Measurements from ENCODE around the gene PDE6B.

DNA sequence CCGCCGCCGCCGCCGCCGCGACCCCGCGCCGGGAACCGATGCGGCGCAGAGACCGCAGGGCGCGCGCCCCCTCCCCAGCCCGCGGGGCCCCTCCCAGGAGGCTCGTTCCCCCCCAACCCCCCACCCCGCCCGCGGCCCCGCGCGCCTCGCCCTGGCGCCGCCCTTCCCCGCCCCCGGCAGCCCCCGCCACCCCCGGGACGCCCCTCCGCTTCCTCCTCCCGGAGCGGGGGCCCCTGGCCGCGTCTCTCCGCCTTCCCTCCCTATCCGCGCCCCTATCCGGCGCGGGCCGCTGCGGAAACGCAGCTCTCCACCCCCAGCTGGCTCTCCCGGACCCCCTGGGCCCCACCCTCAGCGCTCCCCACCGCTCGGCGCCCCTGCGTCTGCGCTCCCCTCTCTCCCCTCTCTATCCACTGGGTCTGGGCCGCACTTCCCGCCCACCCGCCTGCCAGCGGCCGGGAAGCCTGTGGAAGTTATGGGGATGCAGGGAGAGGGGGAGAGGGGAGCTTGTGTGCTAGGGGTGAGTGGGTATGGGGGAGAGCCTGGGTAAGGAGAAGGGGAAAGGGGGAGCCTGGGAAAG lies 49.0 kb upstream of the PDE6B start, which contains the start of gene TMEM271:
- TF ChIP-seq, protein P1, sequence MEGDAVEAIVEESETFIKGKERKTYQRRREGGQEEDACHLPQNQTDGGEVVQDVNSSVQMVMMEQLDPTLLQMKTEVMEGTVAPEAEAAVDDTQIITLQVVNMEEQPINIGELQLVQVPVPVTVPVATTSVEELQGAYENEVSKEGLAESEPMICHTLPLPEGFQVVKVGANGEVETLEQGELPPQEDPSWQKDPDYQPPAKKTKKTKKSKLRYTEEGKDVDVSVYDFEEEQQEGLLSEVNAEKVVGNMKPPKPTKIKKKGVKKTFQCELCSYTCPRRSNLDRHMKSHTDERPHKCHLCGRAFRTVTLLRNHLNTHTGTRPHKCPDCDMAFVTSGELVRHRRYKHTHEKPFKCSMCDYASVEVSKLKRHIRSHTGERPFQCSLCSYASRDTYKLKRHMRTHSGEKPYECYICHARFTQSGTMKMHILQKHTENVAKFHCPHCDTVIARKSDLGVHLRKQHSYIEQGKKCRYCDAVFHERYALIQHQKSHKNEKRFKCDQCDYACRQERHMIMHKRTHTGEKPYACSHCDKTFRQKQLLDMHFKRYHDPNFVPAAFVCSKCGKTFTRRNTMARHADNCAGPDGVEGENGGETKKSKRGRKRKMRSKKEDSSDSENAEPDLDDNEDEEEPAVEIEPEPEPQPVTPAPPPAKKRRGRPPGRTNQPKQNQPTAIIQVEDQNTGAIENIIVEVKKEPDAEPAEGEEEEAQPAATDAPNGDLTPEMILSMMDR (IDR thresholded peaks at IDR 0.05): no peak
- TF ChIP-seq, protein P2, sequence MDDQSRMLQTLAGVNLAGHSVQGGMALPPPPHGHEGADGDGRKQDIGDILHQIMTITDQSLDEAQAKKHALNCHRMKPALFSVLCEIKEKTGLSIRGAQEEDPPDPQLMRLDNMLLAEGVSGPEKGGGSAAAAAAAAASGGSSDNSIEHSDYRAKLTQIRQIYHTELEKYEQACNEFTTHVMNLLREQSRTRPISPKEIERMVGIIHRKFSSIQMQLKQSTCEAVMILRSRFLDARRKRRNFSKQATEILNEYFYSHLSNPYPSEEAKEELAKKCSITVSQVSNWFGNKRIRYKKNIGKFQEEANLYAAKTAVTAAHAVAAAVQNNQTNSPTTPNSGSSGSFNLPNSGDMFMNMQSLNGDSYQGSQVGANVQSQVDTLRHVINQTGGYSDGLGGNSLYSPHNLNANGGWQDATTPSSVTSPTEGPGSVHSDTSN (IDR thresholded peaks at IDR 0.05): no peak
- TF ChIP-seq CBX8 (IDR thresholded peaks at IDR 0.05) (no peak), CBX2 (IDR thresholded peaks at IDR 0.05; ENCODE audit: borderline replicate concordance, low read depth) (no peak), MAFK (IDR thresholded peaks at IDR 0.05; ENCODE audit: partially characterized antibody) (no peak), JUN (IDR thresholded peaks at IDR 0.05) (no peak), BHLHE40 (IDR thresholded peaks at IDR 0.05; ENCODE audit: low read depth, low read length) (no peak), RAD21 (conservative IDR thresholded peaks at IDR 0.05 in 1 of 2, IDR thresholded peaks at IDR 0.05 in 1 of 2) (no peak), CHD2 (IDR thresholded peaks at IDR 0.05; ENCODE audit: low read length, partially characterized antibody) (no peak), JUNB (IDR thresholded peaks at IDR 0.05) (no peak)
- TF ChIP-seq, protein P3, sequence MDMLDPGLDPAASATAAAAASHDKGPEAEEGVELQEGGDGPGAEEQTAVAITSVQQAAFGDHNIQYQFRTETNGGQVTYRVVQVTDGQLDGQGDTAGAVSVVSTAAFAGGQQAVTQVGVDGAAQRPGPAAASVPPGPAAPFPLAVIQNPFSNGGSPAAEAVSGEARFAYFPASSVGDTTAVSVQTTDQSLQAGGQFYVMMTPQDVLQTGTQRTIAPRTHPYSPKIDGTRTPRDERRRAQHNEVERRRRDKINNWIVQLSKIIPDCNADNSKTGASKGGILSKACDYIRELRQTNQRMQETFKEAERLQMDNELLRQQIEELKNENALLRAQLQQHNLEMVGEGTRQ (IDR thresholded peaks at IDR 0.05): no peak
